NT2/D1 (cell line): ENCODE results near the gene OR6C6.

Experiments
- DNase-seq: peaks from one replicate; pipeline ENCODE4 v3.0.0-alpha.2; 2011; ENCODE audit warnings: low read depth, low spot score
- H3K27me3 ChIP-seq: 2 replicates; pipeline ENCODE4 v1.6.0; 2011; ENCODE audit warnings: mild to moderate bottlenecking; ENCODE audit not compliant: insufficient read length, insufficient read depth
- H3K36me3 ChIP-seq: 2 replicates; pipeline ENCODE4 v1.6.1; 2011; ENCODE audit warnings: mild to moderate bottlenecking, low read length, mixed read lengths; ENCODE audit not compliant: insufficient read depth, insufficient read length
- H3K4me1 ChIP-seq: 2 replicates; pipeline ENCODE4 v1.5.1; 2011; ENCODE audit not compliant: insufficient read depth, insufficient read length
- H3K4me3 ChIP-seq: 2 replicates; pipeline ENCODE4 v1.5.1; 2011; ENCODE audit warnings: low read depth; ENCODE audit not compliant: insufficient read length
- H3K9ac ChIP-seq: 2 replicates; pipeline ENCODE4 v1.6.0; 2011; ENCODE audit warnings: low read depth; ENCODE audit not compliant: insufficient read length
- H3K9me3 ChIP-seq: 2 replicates; pipeline ENCODE4 v1.5.1; 2011; ENCODE audit warnings: mild to moderate bottlenecking, low read length; ENCODE audit not compliant: insufficient read depth
- SUZ12 ChIP-seq: IDR thresholded peaks from 2 replicates; pipeline ENCODE4 v1.6.1; 2011; ENCODE audit not compliant: insufficient read length, insufficient read depth; ENCODE audit errors: extremely low read depth
- YY1 ChIP-seq: IDR thresholded peaks from 2 replicates; pipeline ENCODE4 v1.6.1; 2011; ENCODE audit not compliant: insufficient read length, insufficient read depth
- ZNF274 ChIP-seq: IDR thresholded peaks from 2 replicates; pipeline ENCODE4 v1.6.1; 2011; ENCODE audit warnings: mild to moderate bottlenecking, low read depth, low read length

OR6C6 gene

GRCh38 chr12:55258303-55258702 lies 38.1 kb downstream of the OR6C6 start:
- Histone ChIP-seq H3K4me1 (no peaks in the 10 kb centered on the region), H3K36me3 (no peaks in the 10 kb centered on the region), H3K9ac (no peak overlapping the region), H3K4me3 (no peak overlapping the region), H3K9me3 (no peaks in the 10 kb centered on the region), H3K27me3 (no peaks in the 10 kb centered on the region)
- DNase-seq = no peak
- TF ChIP-seq YY1 = no peak
- TF ChIP-seq ZNF274 = no peak
- no peak for TF ChIP-seq SUZ12

GRCh38 chr12:55256831-55257230 lies 39.5 kb downstream of the OR6C6 start:
- H3K4me3 ChIP-seq = no peak overlapping the region
- TF ChIP-seq ZNF274 = no peak
- no peak for TF ChIP-seq SUZ12
- H3K9me3 ChIP-seq = no peaks in the 10 kb centered on the region
- no peaks in the 10 kb centered on the region for H3K27me3 ChIP-seq
- no peak for DNase-seq
- no peaks in the 10 kb centered on the region for H3K36me3 ChIP-seq
- H3K9ac ChIP-seq = no peak overlapping the region
- no peaks in the 10 kb centered on the region for H3K4me1 ChIP-seq

DNA sequence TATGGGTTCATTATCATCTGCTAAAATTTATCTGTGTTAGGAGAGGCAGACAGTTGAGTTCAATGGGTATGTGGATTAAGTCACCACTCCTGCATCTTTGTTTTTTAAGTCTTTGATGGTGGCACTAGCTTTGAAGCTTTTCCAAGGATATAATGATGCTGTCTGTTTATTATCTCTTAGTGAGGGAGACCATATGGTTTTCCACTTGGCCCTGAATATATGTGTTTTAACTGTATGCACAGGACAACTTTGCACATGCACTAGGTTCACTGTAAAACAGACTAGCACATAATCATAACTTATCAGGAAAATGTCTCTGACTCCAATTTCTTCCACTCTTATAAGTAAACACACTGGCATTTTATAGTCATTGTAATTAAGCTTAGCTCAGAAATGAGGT lies 43.1 kb downstream of the OR6C6 start:
- TF ChIP-seq ZNF274 = no peak
- TF ChIP-seq YY1 = no peak
- TF ChIP-seq SUZ12 = no peak
- no peaks in the 10 kb centered on the region for H3K27me3 ChIP-seq
- H3K36me3 ChIP-seq = no peaks in the 10 kb centered on the region
- H3K4me1 ChIP-seq = no peaks in the 10 kb centered on the region
- no peaks in the 10 kb centered on the region for H3K9me3 ChIP-seq
- DNase-seq = no peak
- H3K9ac ChIP-seq = no peak overlapping the region
- no peak overlapping the region for H3K4me3 ChIP-seq

GRCh38 chr12:55250944-55251343 lies 45.4 kb downstream of the OR6C6 start:
- DNase-seq = no peak
- Histone ChIP-seq H3K36me3 (no peaks in the 10 kb centered on the region), H3K27me3 (no peaks in the 10 kb centered on the region), H3K9me3 (no peaks in the 10 kb centered on the region), H3K4me3 (no peak overlapping the region), H3K4me1 (no peaks in the 10 kb centered on the region), H3K9ac (no peak overlapping the region)
- TF ChIP-seq YY1 (no peak), SUZ12 (no peak), ZNF274 (no peak)

DNA sequence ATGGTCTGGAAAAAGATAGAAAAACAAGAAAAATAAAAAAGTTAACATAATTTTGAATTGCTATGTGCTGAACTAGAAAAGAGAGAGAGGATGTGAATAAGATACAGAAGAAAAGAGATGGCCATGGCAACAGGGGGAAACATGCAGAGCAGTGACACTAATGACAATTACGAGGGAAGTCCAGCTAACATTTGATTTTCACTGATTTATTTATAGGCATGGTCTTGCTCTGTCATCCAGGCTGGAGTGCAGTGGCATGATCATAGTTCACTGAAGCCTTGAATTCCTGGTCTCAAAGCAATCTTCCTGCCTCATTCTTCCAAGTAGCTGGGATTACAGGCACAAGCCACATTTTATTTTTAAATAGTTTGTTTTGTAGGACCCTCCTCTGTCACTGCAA lies 50.2 kb downstream of the OR6C6 start:
- Histone ChIP-seq H3K27me3 (no peaks in the 10 kb centered on the region), H3K36me3 (no peaks in the 10 kb centered on the region), H3K9me3 (no peaks in the 10 kb centered on the region), H3K4me3 (no peak overlapping the region), H3K4me1 (no peaks in the 10 kb centered on the region), H3K9ac (no peak overlapping the region)
- DNase-seq = no peak
- TF ChIP-seq SUZ12 (no peak), YY1 (no peak), ZNF274 (no peak)

DNA sequence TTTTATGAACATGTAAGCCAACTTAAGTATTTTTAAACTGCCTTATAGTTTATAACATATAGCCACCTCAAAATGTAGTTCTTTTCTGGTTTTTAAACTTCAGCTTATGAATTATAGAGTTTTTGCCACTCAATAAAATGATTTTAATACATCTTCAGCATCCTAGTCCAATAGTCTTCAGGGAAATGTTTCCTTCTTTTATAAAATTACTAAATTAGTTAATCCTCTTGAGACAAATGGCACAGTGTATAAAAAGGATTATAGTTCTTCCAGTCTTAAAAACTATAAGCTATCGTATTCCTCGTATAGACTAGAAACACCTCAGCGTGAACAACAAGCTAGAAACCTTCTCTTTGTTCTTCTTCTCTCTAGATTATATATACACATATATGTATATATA lies 52.1 kb downstream of the OR6C6 start, which contains the start of gene OR6C74:
Gene OR6C74, plus strand, starts transcription at position 301 of the 400 bp plus-strand sequence. CDS start 2,679 bp downstream, outside the sequence.
- TF ChIP-seq SUZ12 (no peak), YY1 (no peak), ZNF274 (no peak)
- Histone ChIP-seq H3K9ac (no peak within 1 kb of the TSS), H3K4me3 (no peak within 1 kb of the TSS), H3K4me1 (no peaks in the 10 kb centered on the region), H3K9me3 (no peaks in the 10 kb centered on the region), H3K36me3 (no peaks in the 10 kb centered on the region), H3K27me3 (no peaks in the 10 kb centered on the region)
- no peak for DNase-seq
